GM12865 (cell line): ENCODE results near the gene ERBB4.

Experiments used
- DNase-seq: peaks from one replicate; pipeline ENCODE4 v3.0.0; 2010; ENCODE audit warnings: low read depth
- H3K4me3 ChIP-seq: 2 replicates; pipeline ENCODE4 v1.5.1; 2011; ENCODE audit warnings: mild to moderate bottlenecking, low read depth, low read length, control low read depth
- TF ChIP-seq, protein P1 (sequence below): IDR thresholded peaks from 2 replicates; pipeline ENCODE4 v1.5.1; 2011; ENCODE audit warnings: low read length, control low read depth, low read depth, inconsistent platforms; ENCODE audit not compliant: insufficient read depth; ENCODE audit errors: missing control alignments

ERBB4 gene

DNA sequence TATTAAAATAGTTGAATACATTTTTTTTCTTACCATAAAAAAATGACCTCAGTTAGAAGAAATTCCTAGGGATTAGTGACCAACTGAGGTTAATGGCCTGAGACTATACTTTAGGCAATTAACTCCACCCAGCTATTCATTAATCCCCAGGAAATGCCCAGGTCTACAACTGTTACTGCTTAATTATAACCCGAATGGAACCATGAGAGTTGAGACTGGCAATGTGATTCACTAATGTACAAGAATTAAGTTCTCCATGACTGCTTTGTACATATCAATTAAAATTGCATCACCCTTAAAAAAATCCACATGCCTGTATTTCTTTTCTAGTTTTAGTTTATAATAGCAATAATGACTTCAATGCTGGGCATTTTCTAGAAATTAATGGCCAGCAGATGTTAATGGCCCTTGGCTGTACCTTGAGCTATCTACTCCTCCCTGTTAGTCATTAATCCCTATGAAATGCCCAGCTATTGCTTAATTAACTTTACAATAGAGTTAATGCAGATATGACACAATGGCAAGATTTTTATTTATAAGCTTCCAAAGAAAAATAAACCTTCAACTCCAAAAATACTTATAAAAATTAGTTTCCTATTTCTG, 44.1 kb downstream of the ERBB4 start:
- DNase-seq, result no peak
- TF ChIP-seq, protein P1, sequence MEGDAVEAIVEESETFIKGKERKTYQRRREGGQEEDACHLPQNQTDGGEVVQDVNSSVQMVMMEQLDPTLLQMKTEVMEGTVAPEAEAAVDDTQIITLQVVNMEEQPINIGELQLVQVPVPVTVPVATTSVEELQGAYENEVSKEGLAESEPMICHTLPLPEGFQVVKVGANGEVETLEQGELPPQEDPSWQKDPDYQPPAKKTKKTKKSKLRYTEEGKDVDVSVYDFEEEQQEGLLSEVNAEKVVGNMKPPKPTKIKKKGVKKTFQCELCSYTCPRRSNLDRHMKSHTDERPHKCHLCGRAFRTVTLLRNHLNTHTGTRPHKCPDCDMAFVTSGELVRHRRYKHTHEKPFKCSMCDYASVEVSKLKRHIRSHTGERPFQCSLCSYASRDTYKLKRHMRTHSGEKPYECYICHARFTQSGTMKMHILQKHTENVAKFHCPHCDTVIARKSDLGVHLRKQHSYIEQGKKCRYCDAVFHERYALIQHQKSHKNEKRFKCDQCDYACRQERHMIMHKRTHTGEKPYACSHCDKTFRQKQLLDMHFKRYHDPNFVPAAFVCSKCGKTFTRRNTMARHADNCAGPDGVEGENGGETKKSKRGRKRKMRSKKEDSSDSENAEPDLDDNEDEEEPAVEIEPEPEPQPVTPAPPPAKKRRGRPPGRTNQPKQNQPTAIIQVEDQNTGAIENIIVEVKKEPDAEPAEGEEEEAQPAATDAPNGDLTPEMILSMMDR, result no peak
- H3K4me3 ChIP-seq, result no peak overlapping the region

DNA sequence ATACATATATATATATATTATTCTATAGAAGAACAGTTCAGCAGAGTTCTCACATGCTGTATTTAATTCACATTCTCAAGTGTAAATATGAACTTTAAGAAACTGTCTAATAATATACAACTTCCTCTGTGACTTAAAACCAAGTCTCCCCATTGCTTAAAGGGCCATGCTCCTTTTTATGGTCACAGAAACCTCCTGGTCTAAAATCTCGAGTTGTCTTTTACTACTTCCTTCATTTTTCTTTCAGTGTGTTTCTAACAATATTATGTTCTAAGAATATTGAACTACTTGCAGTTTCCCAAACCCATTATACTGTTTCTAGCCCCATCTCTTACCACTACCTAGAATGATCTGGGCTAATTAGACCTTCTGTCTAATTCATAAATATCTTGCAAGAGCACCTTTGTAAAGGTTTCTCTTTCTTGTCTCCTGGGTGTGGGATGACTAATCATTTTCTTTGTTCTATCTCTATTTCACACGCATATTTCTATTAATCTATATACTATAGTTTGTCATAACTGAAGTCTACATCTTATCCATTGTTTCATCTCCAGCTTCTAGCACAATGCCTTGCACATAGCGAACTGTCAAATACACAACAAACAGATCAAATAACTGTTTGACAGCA, 48.8 kb downstream of the ERBB4 start:
- TF ChIP-seq, protein P1, result no peak
- DNase-seq, result peak; percentile 3
- no peak overlapping the region for H3K4me3 ChIP-seq

DNA sequence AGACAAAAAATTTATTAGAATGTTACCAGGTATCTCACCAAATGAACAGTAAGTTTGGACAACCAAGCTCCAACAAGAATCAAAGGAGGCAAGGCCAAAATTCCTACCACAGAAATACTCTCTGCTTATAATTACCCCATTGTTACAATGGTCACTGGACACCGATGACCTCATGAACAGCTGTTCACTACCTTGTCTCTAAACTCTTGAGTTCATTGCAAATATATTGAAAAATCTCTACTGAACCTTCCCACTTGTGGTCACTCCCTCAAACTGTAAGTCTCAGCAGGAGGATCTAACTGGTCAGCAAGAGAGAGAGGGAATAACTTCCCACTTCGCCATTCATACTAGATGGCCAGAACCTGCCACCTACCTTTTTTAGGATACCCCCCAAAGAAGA, 50.0 kb downstream of the ERBB4 start:
- no peak for DNase-seq

DNA sequence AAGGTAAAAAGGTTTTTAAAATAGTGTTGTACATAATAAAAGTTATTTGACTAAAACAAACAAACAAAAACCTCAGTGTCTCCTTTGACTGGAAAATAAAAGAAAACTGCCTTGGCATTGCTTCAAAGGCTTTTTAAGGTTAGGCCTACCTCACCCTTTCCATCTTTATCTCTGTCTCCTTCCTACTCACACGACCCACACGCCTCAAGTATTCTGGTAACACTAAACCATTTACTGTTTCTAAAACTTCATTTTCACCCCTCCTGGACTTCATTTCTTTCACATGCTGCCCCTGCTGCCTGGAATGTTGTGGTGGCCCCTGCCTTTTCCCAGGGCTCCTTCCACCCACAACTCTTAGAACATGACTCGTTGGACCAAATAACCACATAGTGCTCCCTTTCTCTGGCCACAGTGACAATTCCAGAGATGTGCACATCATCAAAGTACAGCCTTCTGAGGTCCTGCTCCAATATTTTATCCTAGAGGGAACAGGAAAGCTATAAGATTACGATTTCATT, 54.0 kb downstream of the ERBB4 start:
- no peak for DNase-seq

More for the DNA sequence above, 50.0 kb downstream of the ERBB4 start:
- TF ChIP-seq, protein P1, result no peak
- H3K4me3 ChIP-seq, result no peak overlapping the region

DNA sequence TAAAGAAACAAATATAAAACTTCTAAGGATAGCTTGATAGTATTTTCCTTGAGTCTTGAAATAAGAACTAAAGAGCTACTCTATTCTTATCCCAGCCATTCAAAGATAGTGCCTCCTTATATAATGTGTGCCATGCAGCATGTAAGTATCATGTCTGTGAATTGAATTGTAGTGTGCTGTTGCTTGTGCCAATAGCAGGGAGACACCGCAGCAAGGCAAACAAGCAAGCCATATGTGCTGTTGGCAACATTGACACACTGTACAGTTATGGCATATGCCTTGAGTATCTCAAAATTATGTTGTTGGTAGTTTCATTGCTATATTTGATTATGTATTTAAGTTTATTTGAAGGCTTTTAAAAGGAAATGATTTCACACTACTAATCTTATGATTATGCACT, 58.2 kb downstream of the ERBB4 start:
- no peak for DNase-seq

More for the DNA sequence above, 54.0 kb downstream of the ERBB4 start:
- H3K4me3 ChIP-seq, result no peak overlapping the region
- TF ChIP-seq, protein P1, result no peak

DNA sequence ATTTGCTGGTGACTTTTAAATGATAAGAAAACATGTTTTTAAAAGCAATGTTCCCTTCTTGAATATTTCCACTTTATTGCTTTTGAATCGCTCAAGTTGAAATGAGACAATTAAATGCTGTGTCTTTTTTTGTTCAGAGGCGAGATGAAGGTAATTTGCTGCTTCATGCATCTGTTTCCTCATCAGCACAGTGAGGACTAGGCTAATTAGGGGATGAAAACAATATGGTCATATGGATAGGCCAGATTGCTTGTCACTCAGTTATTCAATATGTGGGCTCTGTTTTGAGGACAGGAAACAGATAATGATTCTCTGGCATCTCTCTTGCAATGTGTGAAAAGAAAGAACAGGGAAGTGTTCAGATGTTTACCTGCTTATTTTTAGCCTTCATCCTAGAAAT, 61.0 kb downstream of the ERBB4 start:
- H3K4me3 ChIP-seq, result no peak overlapping the region
- TF ChIP-seq, protein P1, result no peak
- no peak for DNase-seq

More for the DNA sequence above, 58.2 kb downstream of the ERBB4 start:
- H3K4me3 ChIP-seq, result no peak overlapping the region
- TF ChIP-seq, protein P1, result no peak
